ENCODE measurements around the gene NXPH4.

Gene NXPH4

GRCh38 chr12:57234571-57235016 lies 18.0 kb downstream of the NXPH4 start:
- peak; percentile 63 for DNase-seq

- peak; percentile 63 for DNase-seq
Measured at GRCh38 chr12:57235017-57235727, 18.6 kb downstream of the NXPH4 start.

GRCh38 chr12:57235728-57236131 lies 19.1 kb downstream of the NXPH4 start:
- DNase-seq, result no peak

- DNase-seq, result peak; percentile 55
Measured at GRCh38 chr12:57236201-57236924, 19.8 kb downstream of the NXPH4 start.

- peak; percentile 67 for DNase-seq
Measured at GRCh38 chr12:57236925-57237595, 20.5 kb downstream of the NXPH4 start.

GRCh38 chr12:57237596-57237931 lies 21.0 kb downstream of the NXPH4 start:
- DNase-seq, result no peak

- DNase-seq, result peak; percentile 86
Measured at GRCh38 chr12:57237932-57238853, 21.6 kb downstream of the NXPH4 start.

GRCh38 chr12:57238854-57239554 lies 22.4 kb downstream of the NXPH4 start:
- DNase-seq, result peak; percentile 94

- peak; percentile 70 for DNase-seq
Measured at GRCh38 chr12:57239587-57240065, 23.0 kb downstream of the NXPH4 start.

GRCh38 chr12:57240066-57240921 lies 23.7 kb downstream of the NXPH4 start:
- DNase-seq, result peak; percentile 87

- peak; percentile 90 for DNase-seq
Measured at GRCh38 chr12:57240926-57241401, 24.4 kb downstream of the NXPH4 start.

- DNase-seq, result peak; percentile 96
Measured at GRCh38 chr12:57241402-57242310, 25.1 kb downstream of the NXPH4 start.

GRCh38 chr12:57242329-57242690 lies 25.7 kb downstream of the NXPH4 start:
- DNase-seq, result no peak

GRCh38 chr12:57242691-57243454 lies 26.3 kb downstream of the NXPH4 start:
- peak; percentile 96 for DNase-seq

- DNase-seq, result peak; percentile 96
Measured at GRCh38 chr12:57243521-57244311, 27.1 kb downstream of the NXPH4 start.

- no peak for DNase-seq
Measured at GRCh38 chr12:57244312-57244696, 27.7 kb downstream of the NXPH4 start.

GRCh38 chr12:57247041-57247440 lies 30.4 kb downstream of the NXPH4 start:
- DNase-seq, result no peak
